GM23248 (cell line): ENCODE data around the gene CACNG4. TPM values are rescaled to one million over a fixed set of nuclear protein-coding genes. Genes with fewer than 3 reads are reported as not detected.
A peak's percentile ranks its signal among the peaks of the same experiment; 100 is the strongest.

Experiments used
- DNase-seq: peaks from one replicate; pipeline ENCODE4 v3.0.0-alpha.2; 2015
- H2AFZ ChIP-seq: fragments of 200-600 bp; sonication (generic); 2 replicates; pipeline ENCODE4 v1.6.1; 2016; ENCODE audit warnings: antibody characterized with exemption
- H3F3A ChIP-seq: fragments of 200-600 bp; sonication (generic); 2 replicates; pipeline ENCODE4 v1.6.1; 2016; ENCODE audit warnings: mild to moderate bottlenecking, antibody characterized with exemption, mixed run types; ENCODE audit not compliant: insufficient read depth
- H3K27ac ChIP-seq: fragments of 200-600 bp; sonication (generic); 2 replicates; pipeline ENCODE4 v1.5.1; 2016; ENCODE audit warnings: mild to moderate bottlenecking
- H3K27me3 ChIP-seq: fragments of 200-600 bp; sonication (generic); replicated peaks from 2 replicates; pipeline ENCODE4 v1.6.1; 2016; ENCODE audit warnings: mild to moderate bottlenecking; ENCODE audit not compliant: insufficient read depth
- H3K36me3 ChIP-seq: fragments of 200-600 bp; sonication (generic); 2 replicates; pipeline ENCODE4 v1.6.1; 2016; ENCODE audit warnings: low read depth, mild to moderate bottlenecking
- H3K4me1 ChIP-seq: fragments of 200-600 bp; sonication (generic); 2 replicates; pipeline ENCODE4 v1.6.1; 2016; ENCODE audit warnings: mild to moderate bottlenecking; ENCODE audit not compliant: insufficient read depth
- H3K4me2 ChIP-seq: fragments of 200-600 bp; sonication (generic); one replicate; pipeline ENCODE4 v1.6.1; 2016; ENCODE audit warnings: mild to moderate bottlenecking; ENCODE audit not compliant: unreplicated experiment
- H3K4me3 ChIP-seq: fragments of 200-600 bp; sonication (generic); 2 replicates; pipeline ENCODE4 v1.5.1; 2016; ENCODE audit warnings: mild to moderate bottlenecking
- H3K79me2 ChIP-seq: fragments of 200-600 bp; sonication (generic); 2 replicates; pipeline ENCODE4 v1.6.1; 2016; ENCODE audit warnings: mild to moderate bottlenecking; ENCODE audit not compliant: insufficient read depth
- H3K9ac ChIP-seq: fragments of 200-600 bp; sonication (generic); 2 replicates; pipeline ENCODE4 v1.6.1; 2016; ENCODE audit warnings: mild to moderate bottlenecking
- H3K9me2 ChIP-seq: fragments of 200-600 bp; sonication (generic); 2 replicates; pipeline ENCODE4 v1.6.1; 2016; ENCODE audit warnings: mixed run types, mild to moderate bottlenecking, moderate library complexity; ENCODE audit not compliant: insufficient read depth
- H3K9me3 ChIP-seq: fragments of 200-600 bp; sonication (generic); one replicate; pipeline ENCODE4 v1.6.1; 2017; ENCODE audit warnings: low read depth
- H4K20me1 ChIP-seq: fragments of 200-600 bp; sonication (generic); 2 replicates; pipeline ENCODE4 v1.6.0; 2016; ENCODE audit not compliant: insufficient read depth
- EZH2 ChIP-seq: fragments of 200-600 bp; sonication (generic); IDR thresholded peaks from 2 replicates; pipeline ENCODE4 v1.6.1; 2018; ENCODE audit warnings: antibody characterized with exemption, mild to moderate bottlenecking; ENCODE audit not compliant: insufficient read depth, poor library complexity, severe bottlenecking
- EZH2phosphoT487 ChIP-seq: fragments of 200-600 bp; sonication (generic); IDR thresholded peaks from 2 replicates; pipeline ENCODE4 v1.6.1; 2018; ENCODE audit warnings: antibody characterized with exemption, moderate library complexity, mild to moderate bottlenecking, low read depth; ENCODE audit not compliant: insufficient read depth
- WGBS, 2 experiments: methylation state at CpG; one replicate each; pipeline ENCODE4 v1.1.6; 2015 to 2017; ENCODE audit warnings: low lambda C conversion rate in 2 of 2, low coverage in 1 of 2; ENCODE audit errors: missing lambda C conversion rate in 2 of 2; 5-methylcytosine and 5-hydroxymethylcytosine counted together
- in situ Hi-C: fragments of 300-500 bp; cut with MboI; formaldehyde crosslinking; loops from 2 replicates; pipeline ENCODE4 v1.15.0; 2020
- polyA plus RNA-seq: library from polyadenylated mRNA; unstranded; fragments of >200 nt; fragmentation: Nextera tagmentation; extraction: Ambion mirVana; gene quantifications from 2 replicates; pipeline ENCODE4 v1.2.1, GENCODE V29; 2016
- total RNA-seq: library from RNA; depleted of rRNA; stranded (reverse); fragments of >200 nt; shearing (Covaris generic); gene quantifications from 2 replicates; pipeline ENCODE4 v1.2.3, GENCODE V29; 2014

CACNG4 gene
- total and polyA plus RNA-seq, 2 experiments from 2014 or later = not detected

DNA sequence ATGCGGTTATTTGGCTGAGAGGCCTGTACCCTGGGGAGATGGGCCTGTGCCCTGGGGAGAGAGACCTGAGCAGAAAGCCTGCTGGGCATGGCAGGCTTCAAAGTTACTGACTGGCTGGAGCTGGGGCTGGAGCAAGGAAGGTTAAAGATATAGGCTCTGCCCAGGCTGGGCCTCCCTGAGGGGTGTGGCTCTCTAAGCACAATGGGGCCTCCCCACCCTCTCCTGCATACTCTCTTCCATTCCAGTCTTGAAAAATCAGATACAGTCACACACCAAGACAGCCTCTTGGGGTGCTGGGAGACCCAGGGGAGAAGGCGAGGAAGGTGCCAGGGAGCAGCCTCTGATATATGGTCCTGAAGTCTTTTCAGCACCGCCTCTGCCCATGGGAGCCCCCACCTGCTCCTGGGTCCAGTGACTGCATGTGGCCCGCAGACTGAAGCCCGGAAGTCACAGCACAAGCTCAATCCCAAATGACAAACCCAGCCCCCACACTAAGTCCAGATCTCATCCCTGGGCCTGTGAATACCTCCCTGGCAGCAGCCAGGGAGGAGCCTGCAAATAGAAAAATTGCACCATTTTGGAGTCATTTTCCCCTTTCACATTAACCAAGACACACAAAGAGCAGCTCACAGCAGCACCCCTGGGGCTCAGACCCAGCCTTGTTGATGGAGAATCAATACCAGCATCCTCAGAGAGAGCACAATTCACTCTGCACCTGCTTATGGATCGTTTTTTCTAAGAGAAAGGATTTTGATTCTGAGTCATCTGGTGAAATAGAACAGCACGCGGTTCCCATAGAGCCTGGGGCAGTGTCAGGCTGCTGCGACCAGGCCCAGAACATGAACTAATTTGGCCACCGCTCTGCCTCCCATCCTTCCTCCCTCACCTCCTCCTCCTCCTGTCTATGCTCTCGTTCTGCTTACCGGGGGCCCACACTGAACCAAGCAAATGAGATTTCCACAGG is 54.2 kb downstream of the CACNG4 start:
- Histone ChIP-seq H3K9me2 (no peaks in the 10 kb centered on the region), H3K27ac (no peak overlapping the region), H3K4me3 (no peak overlapping the region), H3K79me2 (no peaks in the 10 kb centered on the region), H3K4me2 (no peak overlapping the region), H2AFZ (no peak overlapping the region), H3K27me3 (peaks cover 14% of the 10 kb centered on the region), H3K4me1 (no peaks in the 10 kb centered on the region), H3K36me3 (no peaks in the 10 kb centered on the region), H3K9me3 (no peaks in the 10 kb centered on the region), H3K9ac (no peak overlapping the region), H4K20me1 (no peaks in the 10 kb centered on the region), H3F3A (no peaks in the 10 kb centered on the region)
- TF ChIP-seq EZH2phosphoT487 (no peak), EZH2 (no peak)
- WGBS, 2 experiments = 62 to 71% methylated on average over 12 of the region's 12 CpGs
- no peak for DNase-seq
- in situ Hi-C loops = no loop called here

DNA sequence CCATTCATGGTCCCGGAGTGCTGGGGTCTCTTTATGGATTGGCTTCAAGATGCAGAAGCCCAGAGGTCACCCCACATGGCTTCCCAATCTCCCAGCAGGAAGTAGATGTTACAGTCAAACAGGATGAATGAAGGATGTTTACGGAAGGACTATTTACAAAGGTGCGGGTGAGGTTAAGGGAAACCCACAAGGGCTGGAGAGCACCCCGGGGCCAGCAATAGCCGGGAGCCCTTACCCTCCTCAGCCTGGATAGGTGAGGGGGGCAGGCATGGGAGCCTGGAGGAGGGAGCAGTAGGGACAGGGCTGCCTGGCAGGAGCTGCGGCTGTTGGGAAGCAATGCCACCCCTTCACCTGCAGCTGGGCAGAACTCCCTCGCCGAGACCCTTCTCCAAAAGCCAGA is 55.3 kb downstream of the CACNG4 start:
- Histone ChIP-seq H3K27me3 (peaks cover 14% of the 10 kb centered on the region), H3K9me3 (no peaks in the 10 kb centered on the region), H3K4me3 (no peak overlapping the region), H3K4me2 (no peak overlapping the region), H3K27ac (no peak overlapping the region), H3K4me1 (no peaks in the 10 kb centered on the region), H3K9me2 (no peaks in the 10 kb centered on the region), H4K20me1 (no peaks in the 10 kb centered on the region), H3K36me3 (no peaks in the 10 kb centered on the region), H3K9ac (no peak overlapping the region), H2AFZ (no peak overlapping the region), H3F3A (no peaks in the 10 kb centered on the region), H3K79me2 (no peaks in the 10 kb centered on the region)
- TF ChIP-seq EZH2phosphoT487 = no peak
- in situ Hi-C loops = no loop called here
- 70 to 73% methylated on average over 8 of the region's 8 CpGs for WGBS, 2 experiments
- DNase-seq = no peak

DNA sequence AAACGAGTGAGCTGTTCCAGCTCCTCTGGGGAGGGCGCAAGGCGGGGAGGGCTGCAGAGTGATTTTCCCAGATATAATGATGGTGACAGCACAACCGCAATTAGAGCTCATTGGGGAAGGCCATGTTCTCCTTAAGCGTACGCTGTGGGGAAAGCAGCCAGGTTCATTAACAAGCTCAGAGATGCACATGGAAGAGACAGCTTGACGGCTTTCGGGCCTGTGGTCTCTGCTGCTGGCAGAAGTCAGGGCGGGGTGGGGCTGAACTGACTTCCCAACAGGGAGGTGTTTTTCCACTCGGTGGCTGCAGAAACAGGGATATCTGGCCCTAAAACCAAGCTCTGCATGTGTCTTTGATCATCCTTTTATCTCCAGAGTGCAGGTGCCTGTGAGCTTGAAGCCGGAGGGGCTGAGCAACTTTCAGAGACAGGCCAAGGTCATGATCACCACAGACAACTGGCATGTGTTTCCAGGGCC is 55.8 kb downstream of the CACNG4 start:
- DNase-seq = no peak
- no peaks in the 10 kb centered on the region for H3K9me2 ChIP-seq
- in situ Hi-C loops = no loop called here
- H3K79me2 ChIP-seq = no peaks in the 10 kb centered on the region
- no peaks in the 10 kb centered on the region for H3K4me1 ChIP-seq
- WGBS, 2 experiments = 32 to 33% methylated on average over 10 to 11 of the region's 11 CpGs
- H3F3A ChIP-seq = no peaks in the 10 kb centered on the region
- no peaks in the 10 kb centered on the region for H3K9me3 ChIP-seq
- H4K20me1 ChIP-seq = no peaks in the 10 kb centered on the region
- H3K27me3 ChIP-seq = peaks cover 10% of the 10 kb centered on the region
- H3K9ac ChIP-seq = no peak overlapping the region
- TF ChIP-seq EZH2phosphoT487 = no peak
- TF ChIP-seq EZH2 = no peak
- H3K4me3 ChIP-seq = no peak overlapping the region
- H3K36me3 ChIP-seq = no peaks in the 10 kb centered on the region
- no peak overlapping the region for H2AFZ ChIP-seq
- H3K27ac ChIP-seq = no peak overlapping the region
- H3K4me2 ChIP-seq = no peak overlapping the region

GRCh38 chr17:67021196-67021595 is 56.7 kb downstream of the CACNG4 start:
- TF ChIP-seq EZH2 (no peak), EZH2phosphoT487 (no peak)
- 69 to 75% methylated on average over 7 of the region's 7 CpGs for WGBS, 2 experiments
- H3F3A ChIP-seq = no peaks in the 10 kb centered on the region
- no peaks in the 10 kb centered on the region for H3K4me1 ChIP-seq
- H3K9me3 ChIP-seq = no peaks in the 10 kb centered on the region
- peak; percentile 14 for DNase-seq
- no peak overlapping the region for H3K4me3 ChIP-seq
- H4K20me1 ChIP-seq = no peaks in the 10 kb centered on the region
- H3K27me3 ChIP-seq = peaks cover 6% of the 10 kb centered on the region
- no peaks in the 10 kb centered on the region for H3K9me2 ChIP-seq
- H3K9ac ChIP-seq = no peak overlapping the region
- H3K36me3 ChIP-seq = no peaks in the 10 kb centered on the region
- H2AFZ ChIP-seq = no peak overlapping the region
- no peak overlapping the region for H3K4me2 ChIP-seq
- H3K27ac ChIP-seq = no peak overlapping the region
- no peaks in the 10 kb centered on the region for H3K79me2 ChIP-seq
- in situ Hi-C loops = no loop called here
